Fibroblast of lung (primary cell): ENCODE measurements around the gene SHISA8.

ENCODE experiments used
- EZH2 ChIP-seq: IDR thresholded peaks from 2 replicates; pipeline ENCODE4 v1.5.1; 2012; ENCODE audit warnings: low read length, control low read depth, mild to moderate bottlenecking; ENCODE audit errors: missing control alignments
- TF ChIP-seq, protein P1 (sequence below), 2 donors: IDR thresholded peaks in 1 of 2; conservative IDR thresholded peaks in 1 of 2; 1 replicate in 1 of 2; 2 replicates in 1 of 2; pipeline ENCODE4 v1.5.1; 2011 to 2012; ENCODE audit warnings: low read length in 2 of 2, control low read depth in 1 of 2, inconsistent platforms in 1 of 2, low read depth in 1 of 2, mild to moderate bottlenecking in 1 of 2

GRCh38 chr22:41935509-41935908 is 20.6 kb upstream of the SHISA8 start:
- no peak for TF ChIP-seq EZH2
- TF ChIP-seq, protein P1, sequence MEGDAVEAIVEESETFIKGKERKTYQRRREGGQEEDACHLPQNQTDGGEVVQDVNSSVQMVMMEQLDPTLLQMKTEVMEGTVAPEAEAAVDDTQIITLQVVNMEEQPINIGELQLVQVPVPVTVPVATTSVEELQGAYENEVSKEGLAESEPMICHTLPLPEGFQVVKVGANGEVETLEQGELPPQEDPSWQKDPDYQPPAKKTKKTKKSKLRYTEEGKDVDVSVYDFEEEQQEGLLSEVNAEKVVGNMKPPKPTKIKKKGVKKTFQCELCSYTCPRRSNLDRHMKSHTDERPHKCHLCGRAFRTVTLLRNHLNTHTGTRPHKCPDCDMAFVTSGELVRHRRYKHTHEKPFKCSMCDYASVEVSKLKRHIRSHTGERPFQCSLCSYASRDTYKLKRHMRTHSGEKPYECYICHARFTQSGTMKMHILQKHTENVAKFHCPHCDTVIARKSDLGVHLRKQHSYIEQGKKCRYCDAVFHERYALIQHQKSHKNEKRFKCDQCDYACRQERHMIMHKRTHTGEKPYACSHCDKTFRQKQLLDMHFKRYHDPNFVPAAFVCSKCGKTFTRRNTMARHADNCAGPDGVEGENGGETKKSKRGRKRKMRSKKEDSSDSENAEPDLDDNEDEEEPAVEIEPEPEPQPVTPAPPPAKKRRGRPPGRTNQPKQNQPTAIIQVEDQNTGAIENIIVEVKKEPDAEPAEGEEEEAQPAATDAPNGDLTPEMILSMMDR (conservative IDR thresholded peaks at IDR 0.05 in 1 of 2, IDR thresholded peaks at IDR 0.05 in 1 of 2; ENCODE audit: low read depth in 1 of 2, low read length in 2 of 2), result no peak
